Upper lobe of left lung (tissue), 6 donors: ENCODE measurements around the gene EYA2. TPM values are rescaled to one million over a fixed set of nuclear protein-coding genes. Genes with fewer than 3 reads are reported as not detected.

Experiments used
- ATAC-seq, 2 donors: fragments of 200-7000 bp; cut with Tn5 transposase; one replicate each; pipeline ENCODE4 v1.9.1; 2022; ENCODE audit warnings: mild to moderate bottlenecking in 2 of 2, moderate library complexity in 2 of 2; ENCODE audit not compliant: low FRiP score in 2 of 2
- DNase-seq, 2 donors: peaks; one replicate each; pipeline ENCODE4 v3.0.0-alpha.2; 2019 to 2020
- H3K27ac ChIP-seq, 4 donors: fragments of 200-600 bp; sonication (generic); one replicate each; pipeline ENCODE4 v1.5.1; 2016 to 2019
- H3K27me3 ChIP-seq, 4 donors: fragments of 200-600 bp; sonication (generic); one replicate each; pipeline ENCODE4 v1.5.1; 2017 to 2019
- H3K36me3 ChIP-seq, 4 donors: fragments of 200-600 bp; sonication (generic); one replicate each; pipeline ENCODE4 v1.5.1; 2016 to 2019
- H3K4me1 ChIP-seq, 4 donors: fragments of 200-600 bp; sonication (generic); one replicate each; pipeline ENCODE4 v1.5.1; 2018 to 2019
- H3K4me3 ChIP-seq, 4 donors: fragments of 200-600 bp; sonication (generic); one replicate each; pipeline ENCODE4 v1.5.1; 2017 to 2019; ENCODE audit warnings: mild to moderate bottlenecking in 2 of 4, moderate library complexity in 1 of 4
- H3K9me3 ChIP-seq, 4 donors: fragments of 200-600 bp; sonication (generic); one replicate each; pipeline ENCODE4 v1.5.1; 2018 to 2019
- CTCF ChIP-seq, 6 experiments: fragments of 450-650 bp in 4 of 6; fragments of 200-600 bp in 2 of 6; sonication (generic) in 2 of 6; IDR thresholded peaks; one replicate each; pipeline ENCODE4 v1.5.1; 2016 to 2019; ENCODE audit warnings: antibody characterized with exemption in 6 of 6
- EP300 ChIP-seq, 4 donors: sonication (generic); formaldehyde crosslinking; IDR thresholded peaks; one replicate each; pipeline ENCODE4 v1.5.1; 2017; ENCODE audit warnings: antibody characterized with exemption in 4 of 4, control low read depth in 2 of 4
- POLR2A ChIP-seq, 4 donors: fragments of 450-650 bp; IDR thresholded peaks; one replicate each; pipeline ENCODE4 v1.5.1; 2016 to 2017; ENCODE audit warnings: antibody characterized with exemption in 4 of 4, mild to moderate bottlenecking in 2 of 4
- POLR2AphosphoS5 ChIP-seq, 2 donors: sonication (generic); formaldehyde crosslinking; IDR thresholded peaks; one replicate each; pipeline ENCODE4 v1.5.1; 2017; ENCODE audit warnings: antibody characterized with exemption in 2 of 2
- WGBS, 2 donors: methylation state at CpG; one replicate each; pipeline ENCODE4 v1.1.5; 2017 to 2018; 5-methylcytosine and 5-hydroxymethylcytosine counted together
- total RNA-seq, 6 donors: library from RNA; depleted of rRNA in 4 of 6; stranded (reverse); fragments of >200 nt in 4 of 6; gene quantifications; one replicate each; pipeline versions ENCODE4 v1.1.0 to v1.2.1, GENCODE V29; 2016 to 2021
- donor health status: DM: no; HTN: no; CAD: no; lungs with moderate emphysema.
- donor health status: DM: no; HTN: yes; CAD: no; lungs with severe emphysema.

The EYA2 gene
- total RNA-seq, 6 donors from 2014 or later, result 0.66 to 9.4 (median 3.0) TPM

GRCh38 chr20:47196091-47197081 is 301.7 kb downstream of the EYA2 start:
- TF ChIP-seq POLR2A (IDR thresholded peaks at IDR 0.05) (no peak), POLR2AphosphoS5 (IDR thresholded peaks at IDR 0.05) (peak; percentile 4 to 18), CTCF (IDR thresholded peaks at IDR 0.05) (peak; percentile 88 to 94 (median 91)), EP300 (IDR thresholded peaks at IDR 0.05) (no peak)
- H3K36me3 ChIP-seq, result no peaks in the 10 kb centered on the region
- DNase-seq (peak; percentile 82 to 92), ATAC-seq (peak; percentile 90 to 91)
- H3K4me1 ChIP-seq, result peaks cover 7 to 10% (median 7%) of the 10 kb centered on the region in 4 donors
- no peaks in the 10 kb centered on the region for H3K9me3 ChIP-seq
- 45 to 60% methylated on average over 22 to 34 of the region's 34 CpGs for WGBS, 2 donors
- H3K27ac ChIP-seq, result no peak overlapping the region
- H3K27me3 ChIP-seq, result no peaks in the 10 kb centered on the region
- H3K4me3 ChIP-seq, result no peak overlapping the region

- H3K4me3 ChIP-seq, result no peak overlapping the region
- no peaks in the 10 kb centered on the region for H3K9me3 ChIP-seq
- no peak for ATAC-seq
- H3K4me1 ChIP-seq, result peaks cover 7 to 10% (median 7%) of the 10 kb centered on the region in 4 donors
- 87 to 90% methylated on average over 3 of the region's 3 CpGs for WGBS, 2 donors
- H3K36me3 ChIP-seq, result no peaks in the 10 kb centered on the region
- H3K27me3 ChIP-seq, result no peaks in the 10 kb centered on the region
- DNase-seq, result no peak
- no peak overlapping the region for H3K27ac ChIP-seq
- TF ChIP-seq POLR2A (IDR thresholded peaks at IDR 0.05), result no peak
- no peak for TF ChIP-seq POLR2AphosphoS5 (IDR thresholded peaks at IDR 0.05)
- TF ChIP-seq CTCF (IDR thresholded peaks at IDR 0.05), result no peak
- TF ChIP-seq EP300 (IDR thresholded peaks at IDR 0.05), result no peak
Measured at GRCh38 chr20:47198254-47198671, 303.6 kb downstream of the EYA2 start.

GRCh38 chr20:47198996-47199552 is 304.4 kb downstream of the EYA2 start:
- TF ChIP-seq POLR2A (IDR thresholded peaks at IDR 0.05) (no peak), EP300 (IDR thresholded peaks at IDR 0.05) (no peak), POLR2AphosphoS5 (IDR thresholded peaks at IDR 0.05) (no peak), CTCF (IDR thresholded peaks at IDR 0.05) (no peak)
- 93 to 94% methylated on average over 14 of the region's 14 CpGs for WGBS, 2 donors
- H3K27ac ChIP-seq, result no peak overlapping the region
- no peaks in the 10 kb centered on the region for H3K36me3 ChIP-seq
- peaks cover 7 to 10% (median 7%) of the 10 kb centered on the region in 4 donors for H3K4me1 ChIP-seq
- no peaks in the 10 kb centered on the region for H3K27me3 ChIP-seq
- no peak overlapping the region for H3K4me3 ChIP-seq
- ATAC-seq (no peak), DNase-seq (peak in 1 of 2 donors; percentile 57)
- H3K9me3 ChIP-seq, result no peaks in the 10 kb centered on the region

GRCh38 chr20:47201074-47201730 is 306.6 kb downstream of the EYA2 start:
- Histone ChIP-seq H3K27ac (no peak overlapping the region), H3K4me3 (no peak overlapping the region), H3K36me3 (no peaks in the 10 kb centered on the region), H3K27me3 (no peaks in the 10 kb centered on the region), H3K4me1 (peaks cover under 1 to 6% (median 5%) of the 10 kb centered on the region in 4 donors), H3K9me3 (no peaks in the 10 kb centered on the region)
- WGBS, 2 donors, result 85 to 87% methylated on average over 7 to 9 of the region's 9 CpGs
- no peak for DNase-seq
- ATAC-seq, result no peak
- TF ChIP-seq CTCF (IDR thresholded peaks at IDR 0.05), result no peak
- no peak for TF ChIP-seq POLR2A (IDR thresholded peaks at IDR 0.05)
- no peak for TF ChIP-seq POLR2AphosphoS5 (IDR thresholded peaks at IDR 0.05)
- TF ChIP-seq EP300 (IDR thresholded peaks at IDR 0.05), result no peak
